ENCODE measurements around the gene HOXA2. TPM values are rescaled to one million over a fixed set of nuclear protein-coding genes. Genes with fewer than 3 reads are reported as not detected.

Gene HOXA2
- total RNA-seq, 5 donors from 2014 or later (not counting 1 experiment from before 2014, with no cell fraction given), result not detected

GRCh38 chr7:27148031-27148755 lies 45.7 kb upstream of the HOXA2 start:
- POLR2A ChIA-PET, result interaction anchor here in 1 of 2 donors (0.5 kb wide), 1 partner anchor 13 kb away, joined by 3 read pairs; no protein-coding TSS in a partner anchor
- no peak overlapping the region for H3K27ac ChIP-seq (ENCODE audit: low read length)
- peaks cover 7 to 44% of the 10 kb centered on the region in 2 experiments for H3K4me1 ChIP-seq (ENCODE audit: control insufficient read depth in 1 of 2, extremely low read depth in 1 of 2, insufficient read depth in 2 of 2, low read length in 2 of 2)
- ATAC-seq (replicated peaks in 1 of 4), result no peak
- WGBS (ENCODE audit: insufficient coverage), result 23% methylated on average over 26 of the region's 28 CpGs
- peak overlapping the region in 1 of 2 donors; percentile 52 for H3K4me3 ChIP-seq (ENCODE audit: control insufficient read depth in 1 of 2, extremely low read depth in 1 of 2, low read length in 1 of 2)
- Mint-ChIP-seq H3K4me1 (peaks cover 32 to 36% (median 35%) of the 10 kb centered on the region in 3 donors), H3K27me3 (peaks cover 59 to 85% of the 10 kb centered on the region in 2 donors), H3K4me3 (peak overlapping the region in 2 of 3 donors; percentile 56 to 68), H3K27ac (no peak overlapping the region), H3K9me3 (no peaks in the 10 kb centered on the region), H3K36me3 (no peaks in the 10 kb centered on the region)
- peaks cover 0 to 86% of the 10 kb centered on the region in 2 experiments for H3K27me3 ChIP-seq (replicated peaks in 1 of 2; ENCODE audit: control insufficient read depth in 2 of 2, extremely low read depth in 1 of 2, insufficient read depth in 2 of 2, low read length in 1 of 2)
- no peaks in the 10 kb centered on the region for H3K9me3 ChIP-seq
- H3K36me3 ChIP-seq (ENCODE audit: control insufficient read depth in 2 of 2, extremely low read depth in 1 of 2, insufficient read depth in 1 of 2, low read length in 1 of 2), result no peaks in the 10 kb centered on the region
- no peak for DNase-seq
- CTCF ChIA-PET, result interaction anchor here (0.7 to 3.3 kb wide), 3 partner anchors 14 to 779 kb away, joined by 3 to 9 read pairs (median 4); partner anchors contain the start of gene HOXA4 (in 1 of the 2)

GRCh38 chr7:27147199-27148030 lies 44.9 kb upstream of the HOXA2 start, which contains the start of gene HOXA6:
TSS of gene HOXA6 (minus strand) at chr7:27147774. CDS start at chr7:27147749, 25 bp downstream.
- peak within 1 kb of the TSS in 2 of 3 donors; percentile 56 to 68 for H3K4me3 Mint-ChIP-seq
- H3K9me3 Mint-ChIP-seq, result no peaks in the 10 kb centered on the region
- Histone ChIP-seq H3K4me1 (ENCODE audit: control insufficient read depth in 1 of 2, extremely low read depth in 1 of 2, insufficient read depth in 2 of 2, low read length in 2 of 2) (peaks cover 7 to 40% of the 10 kb centered on the region in 2 experiments), H3K9me3 (no peaks in the 10 kb centered on the region), H3K4me3 (ENCODE audit: control insufficient read depth in 1 of 2, extremely low read depth in 1 of 2, low read length in 1 of 2) (peak within 1 kb of the TSS in 1 of 2 donors; percentile 54), H3K36me3 (ENCODE audit: control insufficient read depth in 2 of 2, extremely low read depth in 1 of 2, insufficient read depth in 1 of 2, low read length in 1 of 2) (no peaks in the 10 kb centered on the region), H3K27me3 (replicated peaks in 1 of 2; ENCODE audit: control insufficient read depth in 2 of 2, extremely low read depth in 1 of 2, insufficient read depth in 2 of 2, low read length in 1 of 2) (peaks cover 0 to 83% of the 10 kb centered on the region in 2 experiments), H3K27ac (ENCODE audit: low read length) (no peak within 1 kb of the TSS)
- ChIA-PET POLR2A (no interaction called here), CTCF (no interaction called here)
- no peaks in the 10 kb centered on the region for H3K36me3 Mint-ChIP-seq
- H3K4me1 Mint-ChIP-seq, result peaks cover 30 to 34% (median 34%) of the 10 kb centered on the region in 3 donors
- H3K27ac Mint-ChIP-seq, result no peak within 1 kb of the TSS
- WGBS (ENCODE audit: insufficient coverage), result 32% methylated on average over 60 of the region's 63 CpGs
- H3K27me3 Mint-ChIP-seq, result peaks cover 60 to 83% of the 10 kb centered on the region in 2 donors
- ATAC-seq (replicated peaks in 1 of 4), result no peak
- DNase-seq, result no peak

GRCh38 chr7:27146491-27147198 lies 44.2 kb upstream of the HOXA2 start:
- H3K9me3 ChIP-seq, result no peaks in the 10 kb centered on the region
- H3K4me3 ChIP-seq (ENCODE audit: control insufficient read depth in 1 of 2, extremely low read depth in 1 of 2, low read length in 1 of 2), result no peak overlapping the region
- peaks cover 0 to 83% of the 10 kb centered on the region in 2 experiments for H3K27me3 ChIP-seq (replicated peaks in 1 of 2; ENCODE audit: control insufficient read depth in 2 of 2, extremely low read depth in 1 of 2, insufficient read depth in 2 of 2, low read length in 1 of 2)

GRCh38 chr7:27145914-27146412 lies 43.5 kb upstream of the HOXA2 start:
- H3K27me3 ChIP-seq (replicated peaks in 1 of 2; ENCODE audit: control insufficient read depth in 2 of 2, extremely low read depth in 1 of 2, insufficient read depth in 2 of 2, low read length in 1 of 2), result peaks cover 0 to 76% of the 10 kb centered on the region in 2 experiments
- peaks cover 0 to 25% of the 10 kb centered on the region in 2 experiments for H3K4me1 ChIP-seq (ENCODE audit: control insufficient read depth in 1 of 2, extremely low read depth in 1 of 2, insufficient read depth in 2 of 2, low read length in 2 of 2)
- Mint-ChIP-seq H3K36me3 (no peaks in the 10 kb centered on the region), H3K4me3 (no peak overlapping the region), H3K4me1 (peaks cover 17 to 21% (median 20%) of the 10 kb centered on the region in 3 donors), H3K27ac (no peak overlapping the region), H3K9me3 (no peaks in the 10 kb centered on the region), H3K27me3 (peaks cover 54 to 80% of the 10 kb centered on the region in 2 donors)
- no peak overlapping the region for H3K4me3 ChIP-seq (ENCODE audit: control insufficient read depth in 1 of 2, extremely low read depth in 1 of 2, low read length in 1 of 2)
- CTCF ChIA-PET, result interaction anchor here in 1 of 2 donors (0.6 to 0.7 kb wide), 2 partner anchors 59 to 79 kb away, joined by 3 read pairs; no protein-coding TSS in a partner anchor
- 86% methylated on average over 8 of the region's 11 CpGs for WGBS (ENCODE audit: insufficient coverage)
- DNase-seq (no peak), ATAC-seq (replicated peaks in 1 of 4) (no peak)
- H3K9me3 ChIP-seq, result no peaks in the 10 kb centered on the region
- POLR2A ChIA-PET, result no interaction called here
- no peak overlapping the region for H3K27ac ChIP-seq (ENCODE audit: low read length)
- no peaks in the 10 kb centered on the region for H3K36me3 ChIP-seq (ENCODE audit: control insufficient read depth in 2 of 2, extremely low read depth in 1 of 2, insufficient read depth in 1 of 2, low read length in 1 of 2)

More at GRCh38 chr7:27146491-27147198, 44.2 kb upstream of the HOXA2 start:
- DNase-seq, result no peak
- Mint-ChIP-seq H3K9me3 (no peaks in the 10 kb centered on the region), H3K4me1 (peaks cover 23 to 28% (median 26%) of the 10 kb centered on the region in 3 donors), H3K36me3 (no peaks in the 10 kb centered on the region), H3K27ac (no peak overlapping the region), H3K4me3 (no peak overlapping the region), H3K27me3 (peaks cover 55 to 80% of the 10 kb centered on the region in 2 donors)
- Histone ChIP-seq H3K27ac (ENCODE audit: low read length) (no peak overlapping the region), H3K4me1 (ENCODE audit: control insufficient read depth in 1 of 2, extremely low read depth in 1 of 2, insufficient read depth in 2 of 2, low read length in 2 of 2) (peaks cover 4 to 32% of the 10 kb centered on the region in 2 experiments), H3K36me3 (ENCODE audit: control insufficient read depth in 2 of 2, extremely low read depth in 1 of 2, insufficient read depth in 1 of 2, low read length in 1 of 2) (no peaks in the 10 kb centered on the region)
- no peak for ATAC-seq (replicated peaks in 1 of 4)
- POLR2A ChIA-PET, result no interaction called here
- CTCF ChIA-PET, result interaction anchor here in 1 of 2 donors (0.6 to 0.7 kb wide), 3 partner anchors 58 to 443 kb away, joined by 3 read pairs; no protein-coding TSS in a partner anchor
- WGBS (ENCODE audit: insufficient coverage), result 90% methylated on average over 3 of the region's 5 CpGs

- Mint-ChIP-seq H3K4me3 (no peak overlapping the region), H3K9me3 (no peaks in the 10 kb centered on the region), H3K4me1 (peaks cover 12 to 15% (median 13%) of the 10 kb centered on the region in 3 donors), H3K27ac (no peak overlapping the region), H3K27me3 (peaks cover 49 to 78% of the 10 kb centered on the region in 2 donors), H3K36me3 (no peaks in the 10 kb centered on the region)
- WGBS (ENCODE audit: insufficient coverage), result 91% methylated on average over 46 of the region's 47 CpGs
- ChIA-PET POLR2A (no interaction called here), CTCF (interaction anchor here in 1 of 2 donors (0.6 kb wide), 1 partner anchor 288 kb away, joined by 5 read pairs; no protein-coding TSS in a partner anchor)
- no peaks in the 10 kb centered on the region for H3K9me3 ChIP-seq
- DNase-seq, result no peak
- H3K4me3 ChIP-seq (ENCODE audit: control insufficient read depth in 1 of 2, extremely low read depth in 1 of 2, low read length in 1 of 2), result no peak overlapping the region
- H3K27me3 ChIP-seq (replicated peaks in 1 of 2; ENCODE audit: control insufficient read depth in 2 of 2, extremely low read depth in 1 of 2, insufficient read depth in 2 of 2, low read length in 1 of 2), result peaks cover 0 to 75% of the 10 kb centered on the region in 2 experiments
- peaks cover 0 to 19% of the 10 kb centered on the region in 2 experiments for H3K4me1 ChIP-seq (ENCODE audit: control insufficient read depth in 1 of 2, extremely low read depth in 1 of 2, insufficient read depth in 2 of 2, low read length in 2 of 2)
- ATAC-seq (replicated peaks in 1 of 4), result no peak
- H3K36me3 ChIP-seq (ENCODE audit: control insufficient read depth in 2 of 2, extremely low read depth in 1 of 2, insufficient read depth in 1 of 2, low read length in 1 of 2), result no peaks in the 10 kb centered on the region
- no peak overlapping the region for H3K27ac ChIP-seq (ENCODE audit: low read length)
Measured at GRCh38 chr7:27145165-27145913, 42.9 kb upstream of the HOXA2 start.

Data from T-cell (primary cell).